ENCODE measurements around the gene GJA1. TPM values are rescaled to one million over a fixed set of nuclear protein-coding genes. Genes with fewer than 3 reads are reported as not detected.

Gene GJA1
- total and polyA plus RNA-seq, 4 donors: 20.7 to 90.0 (median 65.5) TPM

GRCh38 chr6:121437851-121438651, 2.6 kb downstream of the GJA1 start:
- TF ChIP-seq CTCF (IDR thresholded peaks at IDR 0.05; ENCODE audit: control extremely low read depth, extremely low read depth): no peak
- WGBS, 2 donors: 17 to 18% methylated on average over 18 of the region's 18 CpGs
- H3K4me3 ChIP-seq: peak overlapping the region; percentile 52
- peak overlapping the region; percentile 91 to 92 for H3K27ac ChIP-seq (ENCODE audit: low read depth in 1 of 2, low read length in 1 of 2)
- no peaks in the 10 kb centered on the region for H3K36me3 ChIP-seq (ENCODE audit: control insufficient read depth in 4 of 4, insufficient read depth in 4 of 4, low read length in 4 of 4)
- H3K9ac ChIP-seq (ENCODE audit: insufficient read depth in 1 of 2, low read length in 2 of 2): peak overlapping the region; percentile 87 to 92
- DNase-seq: peak; percentile 54 to 75 (median 64)
- H3K27me3 ChIP-seq (ENCODE audit: control insufficient read depth in 3 of 3, insufficient read depth in 3 of 3, low read length in 2 of 3): no peaks in the 10 kb centered on the region
- peaks cover 0 to 18% (median 4%) of the 10 kb centered on the region in 5 donors for H3K4me1 ChIP-seq (ENCODE audit: control insufficient read depth in 5 of 5, insufficient read depth in 5 of 5, low read length in 5 of 5)
- peak; percentile 27 for ATAC-seq (ENCODE audit: insufficient read depth, low FRiP score)
- no peaks in the 10 kb centered on the region for H3K9me3 ChIP-seq (ENCODE audit: control insufficient read depth in 4 of 4, insufficient read depth in 3 of 4, low read length in 3 of 4)

- H3K4me3 ChIP-seq: no peak overlapping the region
- no peak overlapping the region for H3K9ac ChIP-seq (ENCODE audit: insufficient read depth in 1 of 2, low read length in 2 of 2)
- no peak for TF ChIP-seq CTCF (IDR thresholded peaks at IDR 0.05; ENCODE audit: control extremely low read depth, extremely low read depth)
- no peak for DNase-seq
- peaks cover 0 to 19% (median 4%) of the 10 kb centered on the region in 5 donors for H3K4me1 ChIP-seq (ENCODE audit: control insufficient read depth in 5 of 5, insufficient read depth in 5 of 5, low read length in 5 of 5)
- 84 to 87% methylated on average over 3 of the region's 3 CpGs for WGBS, 2 donors
- H3K27ac ChIP-seq (ENCODE audit: low read depth in 1 of 2, low read length in 1 of 2): no peak overlapping the region
- no peaks in the 10 kb centered on the region for H3K27me3 ChIP-seq (ENCODE audit: control insufficient read depth in 3 of 3, insufficient read depth in 3 of 3, low read length in 2 of 3)
- ATAC-seq (ENCODE audit: insufficient read depth, low FRiP score): no peak
- H3K9me3 ChIP-seq (ENCODE audit: control insufficient read depth in 4 of 4, insufficient read depth in 3 of 4, low read length in 3 of 4): no peaks in the 10 kb centered on the region
- no peaks in the 10 kb centered on the region for H3K36me3 ChIP-seq (ENCODE audit: control insufficient read depth in 4 of 4, insufficient read depth in 4 of 4, low read length in 4 of 4)
These were observed 3.4 kb downstream of the GJA1 start for GRCh38 chr6:121438869-121439268.

GRCh38 chr6:121439475-121439874, 4.0 kb downstream of the GJA1 start:
- no peaks in the 10 kb centered on the region for H3K36me3 ChIP-seq (ENCODE audit: control insufficient read depth in 4 of 4, insufficient read depth in 4 of 4, low read length in 4 of 4)
- ATAC-seq (ENCODE audit: insufficient read depth, low FRiP score) (no peak), DNase-seq (peak in 1 of 3 donors; percentile 38)
- peak overlapping the region in 1 of 2 donors; percentile 85 for H3K27ac ChIP-seq (ENCODE audit: low read depth in 1 of 2, low read length in 1 of 2)
- H3K9me3 ChIP-seq (ENCODE audit: control insufficient read depth in 4 of 4, insufficient read depth in 3 of 4, low read length in 3 of 4): no peaks in the 10 kb centered on the region
- H3K4me3 ChIP-seq: no peak overlapping the region
- no peak for TF ChIP-seq CTCF (IDR thresholded peaks at IDR 0.05; ENCODE audit: control extremely low read depth, extremely low read depth)
- no peaks in the 10 kb centered on the region for H3K27me3 ChIP-seq (ENCODE audit: control insufficient read depth in 3 of 3, insufficient read depth in 3 of 3, low read length in 2 of 3)
- no peak overlapping the region for H3K9ac ChIP-seq (ENCODE audit: insufficient read depth in 1 of 2, low read length in 2 of 2)
- H3K4me1 ChIP-seq (ENCODE audit: control insufficient read depth in 5 of 5, insufficient read depth in 5 of 5, low read length in 5 of 5): peaks cover 0 to 24% (median 4%) of the 10 kb centered on the region in 5 donors

Measured in lung (tissue), 12 donors.